ENCODE measurements around the gene ZNF683. TPM values are rescaled to one million over a fixed set of nuclear protein-coding genes. Genes with fewer than 3 reads are reported as not detected.
A peak's percentile ranks its signal among the peaks of the same experiment; 100 is the strongest.
"Not testable (repeated sequence)": the region's sequence is repeated elsewhere in the genome, so short reads cannot be mapped to it uniquely, and the experiment has no call there.

ZNF683 gene
- not detected in 2 replicates for total RNA-seq
- polyA plus RNA-seq (2012), result not detected

- not testable (repeated sequence) for DNase-seq (ENCODE audit: low read depth)
Observed at GRCh38 chr1:26372611-26373010, at the start of gene ZNF683. TSS of gene ZNF683 (minus strand) at chr1:26372750. CDS start at chr1:26368571, 4,179 bp downstream.

- no peak for DNase-seq (ENCODE audit: low read depth)
Observed at GRCh38 chr1:26419494-26419893, 46.9 kb upstream of the ZNF683 start.

DNA sequence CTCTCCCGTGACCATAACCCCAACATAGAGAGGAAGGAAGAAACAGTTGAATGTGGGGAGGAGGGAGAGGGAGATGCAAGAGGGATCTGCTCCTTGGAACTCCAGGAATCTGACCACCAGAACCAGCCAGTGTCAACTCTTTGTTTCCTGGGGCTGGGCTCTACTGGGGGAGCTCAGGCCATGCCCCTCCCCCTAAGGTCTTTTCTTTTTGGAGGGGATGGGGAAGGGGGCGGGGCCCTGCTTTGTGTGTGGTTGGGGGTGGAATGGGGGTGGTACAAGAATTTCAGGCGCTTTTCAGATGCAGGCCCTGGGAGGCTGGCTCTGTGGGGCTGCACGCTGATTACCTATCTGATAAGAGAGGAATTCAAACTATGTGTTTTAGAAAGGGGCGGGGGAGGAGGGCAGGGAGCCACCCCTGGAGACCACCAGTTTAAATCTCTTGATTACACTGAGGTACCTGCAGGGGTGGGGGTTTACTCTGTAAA lies 46.4 kb upstream of the ZNF683 start:
- DNase-seq (ENCODE audit: low read depth), result no peak

- peak; percentile 66 for DNase-seq (ENCODE audit: low read depth)
Observed at GRCh38 chr1:26417111-26417759, 44.7 kb upstream of the ZNF683 start.

DNA sequence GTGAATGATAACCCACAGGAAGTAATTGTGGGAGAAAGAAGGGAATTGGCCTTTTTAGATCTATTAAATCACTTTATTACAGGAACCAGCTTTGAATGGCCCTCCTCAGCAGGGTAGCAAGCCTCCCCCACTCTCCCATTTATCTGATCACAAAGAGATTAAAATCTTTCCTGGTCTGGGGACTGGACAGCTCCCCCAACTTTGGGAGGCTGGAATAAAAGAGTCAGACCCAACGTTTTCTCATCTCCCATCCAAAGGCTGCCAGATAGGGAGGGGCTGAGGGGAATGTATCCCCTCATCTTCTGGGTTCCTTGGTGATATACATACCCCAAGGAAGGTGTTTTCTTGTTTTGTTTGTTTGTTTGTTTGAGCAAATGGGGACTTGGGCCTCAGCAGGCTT lies 40.5 kb upstream of the ZNF683 start:
- no peak for DNase-seq (ENCODE audit: low read depth)

- DNase-seq (ENCODE audit: low read depth), result no peak
Observed at GRCh38 chr1:26412180-26412840, 39.8 kb upstream of the ZNF683 start.

DNA sequence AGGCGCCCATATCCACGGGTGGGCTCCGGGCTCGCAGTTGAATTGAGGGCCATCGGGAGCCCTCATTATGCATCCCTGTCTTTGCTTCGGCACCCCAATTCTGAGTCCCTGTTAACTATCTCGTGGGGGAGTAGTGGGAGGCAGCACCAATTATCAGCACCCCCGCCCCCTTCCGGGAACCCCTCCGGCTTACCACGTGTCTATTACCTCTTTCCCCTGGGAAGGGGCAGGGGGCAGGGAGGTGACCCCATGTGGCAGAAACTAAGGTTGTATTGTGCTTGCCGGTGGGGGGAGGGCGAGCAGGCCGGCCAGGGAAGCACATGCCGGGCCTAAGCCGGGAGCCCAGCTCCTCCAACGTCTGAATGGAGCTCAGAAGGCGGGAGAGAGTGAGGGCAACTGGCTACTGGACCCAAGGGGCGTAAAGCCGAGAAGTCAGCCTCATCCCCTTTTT lies 39.1 kb upstream of the ZNF683 start:
- no peak for DNase-seq (ENCODE audit: low read depth)

DNA sequence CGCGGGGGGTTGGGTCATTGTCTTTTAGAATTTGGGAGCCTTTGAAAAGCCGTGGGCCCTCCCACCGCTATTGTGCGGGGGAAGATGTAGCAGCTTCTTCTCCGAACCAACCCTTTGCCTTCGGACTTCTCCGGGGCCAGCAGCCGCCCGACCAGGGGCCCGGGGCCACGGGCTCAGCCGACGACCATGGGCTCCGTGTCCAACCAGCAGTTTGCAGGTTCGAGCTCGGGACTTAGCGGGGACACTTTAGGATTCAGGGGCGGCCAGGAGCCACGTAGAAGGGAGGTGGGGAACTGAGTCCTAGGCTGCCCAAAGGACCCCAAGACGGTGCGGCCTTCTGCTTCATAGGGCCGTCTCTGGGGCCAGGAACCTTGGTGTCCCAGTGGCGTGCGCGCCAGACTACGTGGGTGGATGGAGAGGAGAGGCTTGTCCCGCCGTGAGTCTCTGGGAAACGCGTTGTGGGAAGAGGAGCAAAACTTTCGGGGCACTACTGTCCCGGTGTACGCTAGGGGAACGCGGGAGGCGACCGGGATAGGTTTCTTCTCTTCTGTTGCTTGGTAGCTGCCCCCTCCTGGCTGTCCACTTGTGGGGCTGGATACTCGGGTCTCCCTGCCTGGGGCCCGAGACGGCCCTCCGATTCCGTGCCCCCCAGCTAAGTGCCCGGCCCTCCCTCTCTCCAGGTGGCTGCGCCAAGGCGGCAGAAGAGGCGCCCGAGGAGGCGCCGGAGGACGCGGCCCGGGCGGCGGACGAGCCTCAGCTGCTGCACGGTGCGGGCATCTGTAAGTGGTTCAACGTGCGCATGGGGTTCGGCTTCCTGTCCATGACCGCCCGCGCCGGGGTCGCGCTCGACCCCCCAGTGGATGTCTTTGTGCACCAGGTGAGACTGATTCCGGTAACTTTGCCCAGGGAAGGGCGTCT lies 38.4 kb upstream of the ZNF683 start, which contains the start of gene LIN28A:
Gene LIN28A (plus strand): TSS at position 112 of the 918 bp plus-strand sequence. CDS start 75 bp downstream, at position 187.
- DNase-seq (ENCODE audit: low read depth), result no peak

DNA sequence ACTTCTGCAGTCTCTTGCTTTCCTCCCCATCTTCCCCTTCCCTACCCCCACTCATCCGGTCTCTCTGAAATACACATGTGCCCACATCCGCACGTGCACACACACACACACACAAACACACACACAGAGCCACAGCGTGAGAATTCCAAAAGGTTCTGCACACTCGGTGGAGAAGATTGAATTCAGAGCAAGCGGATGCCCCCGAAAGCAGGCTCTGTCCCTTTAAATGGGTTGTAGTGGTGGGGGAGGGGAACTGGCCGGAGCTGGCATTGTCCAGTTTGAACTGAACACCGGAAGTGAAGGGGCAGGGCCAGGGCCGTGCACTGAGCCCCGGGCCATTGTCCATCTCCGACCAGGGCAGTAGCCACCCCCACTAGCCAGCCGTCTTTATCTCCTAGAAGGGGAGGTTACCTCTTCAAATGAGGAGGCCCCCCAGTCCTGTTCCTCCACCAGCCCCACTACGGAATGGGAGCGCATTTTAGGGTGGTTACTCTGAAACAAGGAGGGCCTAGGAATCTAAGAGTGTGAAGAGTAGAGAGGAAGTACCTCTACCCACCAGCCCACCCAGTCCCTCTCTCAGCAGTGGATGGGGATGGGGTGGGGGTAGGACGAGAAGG lies 36.7 kb upstream of the ZNF683 start:
- no peak for DNase-seq (ENCODE audit: low read depth)

DNA sequence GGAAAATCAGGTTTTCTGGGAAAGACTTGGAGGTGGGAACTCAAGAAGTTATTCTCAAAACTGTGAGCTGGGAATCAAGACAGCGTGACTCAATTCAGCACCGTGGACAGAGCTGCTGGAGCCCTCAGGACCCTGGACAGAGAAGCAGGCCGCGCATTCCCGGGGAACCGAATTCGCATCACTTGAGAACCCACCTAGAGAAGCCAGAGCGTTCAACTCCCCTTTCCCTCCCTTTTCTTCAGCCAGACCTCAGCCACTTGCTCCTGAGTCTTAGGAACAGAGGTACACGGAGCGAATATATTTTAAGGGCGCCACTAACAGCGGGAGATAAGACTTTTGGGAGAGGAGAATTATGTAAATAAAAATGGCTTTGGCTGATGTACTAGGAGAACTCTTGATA lies 36.1 kb upstream of the ZNF683 start:
- peak; percentile 86 for DNase-seq (ENCODE audit: low read depth)

DNA sequence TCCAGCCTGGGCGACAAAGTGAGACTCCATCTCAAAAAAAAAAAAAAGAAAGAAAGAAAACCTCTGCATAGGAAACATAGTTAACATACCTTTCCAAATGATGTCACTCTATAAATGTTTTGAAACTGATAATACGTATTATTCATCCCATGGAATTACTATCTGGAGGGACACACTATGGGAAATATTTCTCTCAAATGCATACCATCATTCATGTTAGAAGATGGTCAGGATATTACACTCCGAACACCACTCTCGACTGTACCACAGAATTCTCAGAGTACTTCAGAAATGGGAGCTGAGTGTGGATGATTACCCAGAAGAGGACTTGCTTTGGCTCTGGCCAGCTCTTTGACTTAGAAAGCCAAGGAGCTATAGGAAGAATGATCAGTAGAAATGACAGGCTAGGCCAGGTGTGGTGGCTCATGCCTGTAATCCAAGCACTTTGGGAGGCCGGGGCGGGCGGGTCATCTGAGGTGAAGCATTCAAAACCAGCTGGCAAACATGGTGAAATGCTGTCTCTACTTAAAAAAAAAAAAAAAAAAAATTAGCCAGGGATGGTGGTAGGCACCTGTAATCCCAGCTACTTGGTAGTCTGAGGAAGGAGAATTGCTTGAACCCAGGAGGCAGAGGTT lies 32.8 kb upstream of the ZNF683 start:
- no peak for DNase-seq (ENCODE audit: low read depth)

GRCh38 chr1:26404641-26405040 lies 32.1 kb upstream of the ZNF683 start:
- no peak for DNase-seq (ENCODE audit: low read depth)

DNA sequence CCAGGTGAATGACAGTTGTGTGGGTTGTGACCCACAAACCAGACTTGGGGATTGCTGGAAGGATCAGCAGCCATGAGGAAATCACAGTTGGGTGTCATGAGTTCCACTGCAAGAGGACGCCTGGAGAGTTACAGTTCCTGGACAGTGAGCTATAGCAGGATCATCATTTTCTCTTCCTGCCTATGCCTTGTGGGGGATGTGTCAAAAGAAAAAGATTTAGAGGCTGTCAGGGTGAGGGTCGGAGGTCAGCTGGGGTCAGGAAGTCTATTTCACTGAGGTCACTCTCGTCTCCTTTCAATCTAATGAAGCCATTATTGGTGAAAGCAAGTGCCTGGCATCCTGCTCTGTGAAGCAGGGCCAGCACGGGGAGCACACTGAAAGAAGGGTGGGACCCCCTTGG lies 31.1 kb upstream of the ZNF683 start:
- DNase-seq (ENCODE audit: low read depth), result no peak

GRCh38 chr1:26401891-26402290 lies 29.3 kb upstream of the ZNF683 start:
- no peak for DNase-seq (ENCODE audit: low read depth)

DNA sequence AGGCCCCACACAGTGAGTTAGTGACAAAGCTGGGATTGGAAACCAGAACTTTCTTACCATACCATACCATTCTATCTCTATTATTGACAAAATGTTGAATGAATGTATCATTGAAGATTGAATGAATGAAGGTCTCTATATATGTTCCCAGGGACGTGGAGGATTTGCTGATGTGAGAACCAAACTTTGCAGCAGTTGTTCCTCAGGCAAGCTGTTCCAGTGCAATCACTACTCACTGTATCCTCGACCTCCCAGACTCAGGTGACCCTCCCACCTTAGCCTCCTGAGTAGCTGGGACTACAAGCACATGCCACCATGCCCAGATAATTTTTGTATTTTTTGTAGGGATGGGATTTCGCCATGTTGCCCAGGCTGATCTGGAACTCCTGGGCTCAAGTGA lies 26.5 kb upstream of the ZNF683 start:
- DNase-seq (ENCODE audit: low read depth), result no peak

DNA sequence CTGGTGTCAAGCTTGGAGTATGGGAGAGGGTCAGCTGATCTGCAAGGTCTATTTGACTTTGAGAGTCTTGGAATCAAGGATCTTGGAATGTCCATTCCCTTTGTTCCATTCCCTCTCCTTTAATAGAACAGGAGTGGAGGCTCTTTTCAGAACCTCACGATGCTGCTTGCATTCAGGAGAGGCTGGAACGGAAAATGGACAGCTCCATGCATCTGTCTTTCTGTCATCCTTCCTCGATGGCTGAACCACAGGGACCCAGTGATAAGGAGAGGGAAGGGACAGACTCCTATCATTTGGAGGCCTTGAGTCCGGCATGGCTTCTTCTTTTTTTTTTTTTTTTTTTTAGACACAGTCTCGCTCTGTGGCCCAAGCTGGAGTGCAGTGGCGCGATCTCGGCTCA lies 23.2 kb upstream of the ZNF683 start:
- DNase-seq (ENCODE audit: low read depth), result no peak

GRCh38 chr1:26391450-26391849 lies 18.9 kb upstream of the ZNF683 start:
- peak; percentile 51 for DNase-seq (ENCODE audit: low read depth)

GRCh38 chr1:26389604-26390247 lies 17.2 kb upstream of the ZNF683 start:
- no peak for DNase-seq (ENCODE audit: low read depth)

- no peak for DNase-seq (ENCODE audit: low read depth)
Observed at GRCh38 chr1:26388791-26389445, 16.4 kb upstream of the ZNF683 start.

DNA sequence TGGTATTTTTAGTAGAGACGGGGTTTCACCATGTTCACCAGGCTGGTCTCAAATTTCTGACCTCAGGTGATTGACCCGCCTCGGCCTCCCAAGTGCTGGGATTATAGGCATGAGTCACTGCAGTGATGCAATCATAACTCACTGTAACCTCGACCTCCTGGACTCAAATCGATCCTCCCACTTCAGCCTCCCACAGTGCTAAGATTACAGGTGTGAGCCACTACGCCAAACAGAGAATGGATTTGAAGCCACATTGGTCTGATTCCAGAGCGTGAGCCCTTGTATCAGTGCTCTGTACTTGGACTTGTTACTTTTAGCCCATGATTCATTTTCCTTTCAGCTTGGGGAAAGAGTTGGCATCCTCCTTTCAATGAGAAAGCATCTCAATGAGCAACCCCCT lies 14.9 kb upstream of the ZNF683 start:
- DNase-seq (ENCODE audit: low read depth), result peak; percentile 32

All from myocyte (in vitro differentiated cells).